Daoy (cell line): Measurements from ENCODE around the gene ASB18. TPM values are rescaled to one million over a fixed set of nuclear protein-coding genes. Genes with fewer than 3 reads are reported as not detected.

Experiments used
- DNase-seq: peaks from one replicate; pipeline ENCODE4 v3.0.0-alpha.2; 2015; ENCODE audit warnings: low read depth
- total RNA-seq: library from RNA; depleted of rRNA; stranded (reverse); fragments of >200 nt; shearing (Covaris generic); gene quantifications from 2 replicates; pipeline ENCODE4 v1.2.3, GENCODE V29; 2014

The ASB18 gene
- total RNA-seq, 1 experiment from 2014 or later: not detected

DNA sequence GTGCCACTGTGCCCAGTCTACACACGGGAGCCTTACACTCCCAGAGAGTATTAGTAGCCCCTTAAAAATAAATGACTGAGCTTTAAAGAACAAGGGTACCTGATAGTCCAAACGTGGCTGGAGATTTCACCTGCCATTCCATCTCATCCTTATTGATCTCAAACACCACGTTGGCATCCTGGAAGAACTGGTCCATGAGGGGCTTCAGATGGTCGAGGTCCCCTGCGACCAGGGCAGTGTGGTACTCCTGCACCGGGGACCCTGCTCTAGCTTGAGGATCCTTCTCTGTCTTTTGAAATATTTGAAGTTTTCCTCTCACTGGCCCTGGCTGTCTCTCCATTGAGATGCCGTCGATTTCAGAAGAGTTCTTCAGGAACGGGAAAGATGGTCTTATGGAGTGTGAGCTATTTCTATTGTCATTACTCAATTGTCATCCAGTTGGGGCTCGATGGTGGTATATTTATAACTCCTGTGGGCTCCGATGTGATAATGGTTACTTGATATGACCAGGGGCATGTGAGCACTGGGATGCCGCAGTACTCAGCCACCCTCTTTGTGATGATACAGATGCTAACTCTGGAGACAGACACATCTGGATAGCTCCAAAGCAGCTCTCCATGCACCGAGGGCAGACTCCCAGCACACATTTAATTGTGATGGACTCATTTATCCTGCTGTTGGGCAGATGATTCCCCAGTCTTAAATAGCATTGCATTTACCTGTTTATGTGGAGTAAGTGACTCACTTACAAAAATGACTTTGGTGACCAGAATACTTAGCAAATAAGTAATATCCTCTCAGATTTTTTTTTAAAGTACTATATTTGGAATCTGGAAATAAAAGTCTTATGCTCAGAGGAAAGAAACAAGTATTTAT is 22.8 kb downstream of the ASB18 start:
- DNase-seq: no peak

DNA sequence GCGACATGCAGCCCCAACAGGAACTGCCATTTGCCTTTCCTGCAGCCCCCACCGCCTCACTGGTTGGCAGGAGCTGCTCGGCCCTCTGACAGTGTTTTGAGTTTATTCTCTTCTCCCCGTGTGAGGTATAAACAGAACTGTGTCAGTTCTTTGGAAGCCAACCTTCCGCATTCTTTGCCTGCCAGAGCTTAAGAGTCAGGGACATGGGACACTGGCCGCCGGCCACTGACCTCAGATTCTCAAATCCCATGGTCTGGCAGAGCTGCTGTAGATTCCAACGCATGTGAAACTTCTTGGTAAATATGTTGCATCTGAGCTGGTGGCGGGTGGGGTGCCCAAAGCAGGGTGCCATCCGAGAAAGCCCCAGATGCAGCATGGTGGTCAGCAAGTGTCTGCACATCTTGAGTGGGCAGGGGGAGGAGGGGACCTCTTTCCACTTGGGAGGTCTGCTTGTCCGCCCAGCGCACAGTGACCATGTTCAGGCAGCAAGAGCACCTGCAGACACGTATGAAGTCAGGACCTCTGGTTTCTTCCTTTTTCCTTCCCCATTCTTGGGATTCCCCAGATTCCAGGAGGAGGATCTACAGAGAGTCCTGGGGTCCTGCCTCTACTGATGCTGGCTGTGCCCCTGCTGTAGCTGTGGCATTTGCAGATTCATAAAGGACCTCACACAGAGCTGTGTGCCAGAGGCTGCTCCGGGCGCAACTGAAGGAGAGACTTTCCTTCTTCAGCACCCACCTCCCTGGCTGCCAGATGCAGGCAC is 23.8 kb downstream of the ASB18 start:
- peak; percentile 19 for DNase-seq

DNA sequence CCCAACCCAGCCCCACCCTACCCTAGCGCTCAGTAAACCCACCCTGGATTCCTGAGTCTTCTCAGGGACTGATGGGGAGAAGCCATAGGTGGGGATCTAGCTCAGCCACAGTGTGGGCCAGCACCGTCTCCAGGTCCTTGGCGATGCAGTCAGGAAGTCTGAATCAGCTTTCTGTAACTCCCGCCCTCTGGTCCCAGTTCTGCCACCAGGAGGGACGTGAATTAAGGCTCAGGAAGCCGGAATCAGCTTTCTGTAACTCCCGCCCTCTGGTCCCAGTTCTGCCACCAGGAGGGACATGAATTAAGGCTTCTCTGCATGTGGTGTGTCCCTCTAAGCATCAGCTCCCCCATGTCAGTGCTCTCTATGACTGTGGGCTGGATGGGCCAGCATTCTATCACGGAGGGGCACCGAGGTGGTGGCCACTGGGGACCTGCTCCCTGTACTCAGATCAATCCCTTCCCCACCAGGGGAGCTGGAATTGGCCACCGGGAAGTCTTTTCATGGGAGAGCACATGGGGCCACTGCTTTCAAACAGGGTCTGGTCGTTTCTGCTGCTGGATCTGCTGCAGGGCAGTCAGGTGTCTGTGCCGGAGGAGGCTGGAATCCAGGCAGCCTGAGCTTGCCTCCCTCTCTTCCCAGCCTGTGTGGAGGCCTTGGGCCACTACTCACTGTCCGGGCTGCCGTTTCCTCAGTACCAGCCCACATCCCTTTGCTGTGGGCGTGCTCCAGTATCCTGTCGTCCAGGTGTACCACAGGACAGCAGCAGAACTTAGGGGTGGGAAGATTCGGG is 24.7 kb downstream of the ASB18 start:
- DNase-seq: no peak

DNA sequence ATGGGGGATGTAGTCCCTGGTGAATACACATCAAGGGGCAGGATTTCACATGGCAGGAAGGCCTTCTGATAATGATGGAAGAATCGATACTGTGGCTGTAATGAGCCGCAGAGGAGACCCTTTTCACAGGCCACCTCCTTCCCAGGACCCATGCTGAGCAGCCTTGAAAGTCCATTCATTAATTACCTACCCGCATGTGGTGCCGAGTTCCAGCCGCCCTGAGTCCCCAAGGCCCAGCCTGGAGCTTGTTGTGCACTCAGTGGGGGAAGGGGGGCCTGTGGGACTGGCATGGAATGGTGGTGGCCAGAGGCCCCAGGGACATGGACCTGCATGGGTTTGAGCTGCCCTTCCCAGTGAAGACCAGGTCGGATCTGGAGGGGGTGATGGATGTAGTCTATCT is 25.5 kb downstream of the ASB18 start:
- DNase-seq: no peak

DNA sequence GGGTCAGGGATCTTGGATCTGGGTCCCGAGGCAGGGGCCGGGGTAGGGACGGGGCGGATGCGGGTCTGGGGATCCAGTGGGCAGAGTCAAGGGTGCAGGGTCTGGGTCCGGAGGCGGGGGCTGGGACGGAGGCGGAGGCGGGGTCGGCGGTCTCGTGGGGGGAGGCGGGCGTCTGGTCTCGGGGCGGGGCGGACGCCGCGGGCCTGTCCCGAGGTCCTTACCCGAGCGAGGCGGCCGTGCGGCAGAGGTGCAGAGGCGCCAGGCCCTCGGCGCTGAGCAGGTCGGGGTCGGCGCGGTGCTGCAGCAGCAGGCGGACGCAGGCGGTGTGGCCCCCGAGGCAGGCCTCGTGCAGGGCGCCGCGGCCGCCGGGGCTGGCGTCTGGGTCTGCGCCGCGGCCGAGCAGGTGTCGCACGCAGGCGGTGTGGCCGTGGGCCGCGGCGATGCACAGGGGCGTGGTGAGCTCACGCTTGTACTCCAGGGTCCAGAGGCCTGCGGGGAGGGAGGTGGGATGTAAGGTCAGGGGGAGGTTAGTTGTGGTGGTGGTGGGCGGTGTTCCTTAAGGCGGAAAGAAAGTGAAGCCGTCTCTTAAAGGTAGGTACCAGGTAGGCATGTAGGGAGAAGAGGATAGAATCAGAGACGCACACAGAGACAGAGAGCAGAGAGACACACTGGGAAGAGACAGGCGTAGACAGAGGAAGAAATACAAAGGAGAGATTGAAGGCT is 26.6 kb downstream of the ASB18 start:
- no peak for DNase-seq

DNA sequence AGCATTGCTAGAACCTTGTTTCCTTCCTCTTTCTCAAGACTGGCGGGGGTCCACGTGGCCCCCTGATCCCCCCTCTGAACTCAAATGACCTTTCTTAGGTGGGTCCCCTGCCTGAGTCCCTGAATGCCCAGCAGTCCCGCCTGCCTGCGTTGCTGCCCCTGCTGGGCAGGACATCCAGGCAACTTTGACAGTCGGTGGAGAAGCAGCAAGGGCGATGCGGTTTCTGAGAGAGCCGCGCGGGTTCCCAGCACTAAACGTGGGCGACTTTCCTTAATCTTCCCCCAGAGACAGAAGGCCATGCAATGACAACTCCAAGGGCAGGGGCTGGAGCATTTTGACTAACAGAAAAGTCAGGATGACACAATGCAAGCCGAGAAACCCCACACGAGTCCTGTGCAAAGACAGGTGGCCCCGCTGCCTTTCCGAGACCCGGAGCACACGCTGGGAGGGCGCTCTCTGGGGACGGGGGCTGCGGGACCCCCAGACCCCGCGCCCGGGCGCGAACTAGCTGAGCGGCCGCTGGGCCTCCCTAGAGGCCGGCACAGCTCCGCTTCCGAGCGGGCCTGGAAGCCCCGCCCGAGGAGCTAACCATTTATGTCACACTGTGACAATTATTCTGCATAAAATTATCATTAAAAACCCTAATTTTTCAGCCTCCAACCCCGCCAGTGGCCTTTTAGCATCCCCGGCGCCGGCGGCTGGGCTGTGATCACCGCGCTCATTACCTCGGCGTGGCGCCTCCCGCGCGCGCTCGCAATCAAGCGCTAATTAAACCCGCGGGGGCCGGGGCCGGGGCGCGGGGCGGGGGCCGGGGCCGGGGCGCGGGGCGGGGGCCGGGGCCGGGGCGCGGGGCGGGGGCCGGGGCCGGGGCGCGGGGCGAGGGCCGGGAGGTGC is 27.4 kb downstream of the ASB18 start:
- no peak for DNase-seq

DNA sequence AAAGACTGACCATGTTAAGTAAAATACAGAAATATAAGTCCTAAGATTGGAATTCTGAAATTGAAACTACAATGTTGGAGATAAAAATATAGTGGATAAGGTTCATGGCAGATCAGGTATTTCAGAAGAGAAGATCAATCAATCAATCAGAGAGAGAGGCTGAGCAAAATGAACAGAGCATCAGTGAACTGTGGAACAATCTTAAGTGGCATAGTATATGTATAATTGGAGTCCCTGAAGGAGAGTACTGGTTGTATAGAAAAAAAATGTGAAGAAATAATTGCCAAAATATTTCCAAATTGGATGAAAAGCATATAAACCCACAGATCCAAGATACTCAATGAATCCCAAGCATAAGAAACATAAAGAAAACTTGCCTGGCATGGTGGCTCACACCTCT is 35.0 kb downstream of the ASB18 start:
- DNase-seq: no peak

DNA sequence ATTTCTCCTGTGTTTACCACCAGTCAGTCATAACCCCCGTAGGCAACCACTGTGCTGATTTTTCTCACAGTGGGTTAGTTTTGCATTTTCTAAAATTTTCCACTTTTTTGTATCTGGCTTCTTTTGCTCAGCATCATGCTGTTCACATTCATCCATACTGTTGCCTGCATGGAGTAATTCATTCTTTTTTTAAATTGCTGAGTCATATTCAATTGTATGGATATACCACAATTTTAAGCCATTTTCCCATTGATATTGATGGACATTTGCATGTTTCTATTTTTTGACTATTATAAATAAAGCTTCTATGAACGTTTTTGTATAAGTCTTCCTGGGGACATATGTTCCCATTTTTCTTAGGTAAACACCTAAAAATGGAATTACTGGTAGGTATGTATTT is 40.5 kb downstream of the ASB18 start:
- DNase-seq: no peak

DNA sequence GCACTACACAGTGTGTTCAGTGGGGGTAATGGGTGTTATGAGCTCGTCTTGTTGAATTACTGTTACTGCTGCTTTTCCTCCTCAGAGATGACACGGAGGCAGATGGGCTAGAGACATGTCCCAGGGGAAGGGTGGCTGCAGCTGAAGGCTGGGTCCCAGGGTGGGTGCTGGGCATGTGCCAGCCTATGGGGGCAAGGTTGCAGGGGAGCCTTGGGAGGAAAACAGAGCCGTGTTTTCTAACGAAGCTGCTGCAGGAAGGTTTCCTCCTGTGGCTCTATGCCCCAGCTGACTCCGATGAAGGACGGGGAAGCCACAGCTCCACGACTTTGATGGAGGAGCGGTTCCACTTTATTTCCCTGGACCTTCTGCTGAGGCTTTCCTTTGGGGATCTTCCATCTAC is 42.4 kb downstream of the ASB18 start:
- DNase-seq: no peak

DNA sequence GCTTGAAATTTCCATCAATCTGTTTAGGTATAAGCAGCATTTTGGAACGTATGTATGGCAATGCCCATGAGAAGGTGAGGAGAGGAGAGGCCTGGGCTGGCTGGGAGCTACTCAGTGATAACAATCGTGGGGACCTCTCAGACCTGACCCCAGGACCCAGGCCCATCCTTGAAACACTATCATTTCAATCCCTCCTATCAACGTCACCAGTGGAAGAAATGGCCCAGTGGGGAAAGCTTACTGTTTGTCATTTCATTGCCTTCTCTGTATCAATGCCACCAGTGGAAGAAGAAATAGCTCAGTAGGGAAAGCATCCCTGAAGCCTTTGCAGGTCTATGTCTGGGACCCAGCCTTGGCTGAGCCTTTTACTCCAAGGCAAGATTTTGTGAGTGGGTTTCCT is 44.8 kb downstream of the ASB18 start:
- DNase-seq: no peak

DNA sequence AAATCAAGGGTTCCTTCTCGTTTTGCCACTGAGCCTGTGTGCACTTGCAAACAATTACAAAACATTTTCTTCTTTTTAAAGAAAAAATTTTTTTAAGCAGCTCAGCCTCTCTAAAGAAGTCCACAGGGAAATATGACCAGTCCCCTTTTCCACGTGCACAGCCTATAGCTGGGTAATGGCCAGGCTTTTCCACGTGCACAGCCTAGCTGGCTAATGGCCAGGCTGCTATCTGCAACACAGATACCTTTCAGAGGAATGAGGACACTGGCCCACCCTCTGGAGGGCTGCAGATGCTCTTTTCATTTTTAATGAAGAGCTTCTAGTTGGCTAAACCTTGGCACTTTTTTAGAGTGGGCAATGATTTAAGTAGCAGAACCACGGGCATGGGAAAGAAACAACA is 46.3 kb downstream of the ASB18 start:
- no peak for DNase-seq

DNA sequence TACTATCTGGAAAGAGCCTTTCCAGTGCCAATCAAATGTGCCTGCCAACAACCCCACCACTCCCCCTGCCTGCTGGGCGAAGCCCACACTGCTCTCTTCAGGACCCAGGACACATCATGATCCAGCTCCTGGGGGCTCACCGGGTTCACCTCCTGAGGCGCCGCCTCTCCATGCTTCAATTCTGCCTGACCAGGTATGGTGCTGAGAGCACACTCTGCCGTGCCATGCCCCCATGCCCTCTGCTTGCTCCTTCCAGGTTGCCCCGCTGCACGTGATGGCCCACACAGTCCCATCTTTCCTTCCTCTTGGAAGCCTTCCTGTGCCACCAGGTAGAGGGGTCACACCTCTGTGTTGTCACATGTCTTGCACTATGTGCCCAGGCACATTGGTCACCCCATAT is 47.5 kb downstream of the ASB18 start:
- DNase-seq: no peak

DNA sequence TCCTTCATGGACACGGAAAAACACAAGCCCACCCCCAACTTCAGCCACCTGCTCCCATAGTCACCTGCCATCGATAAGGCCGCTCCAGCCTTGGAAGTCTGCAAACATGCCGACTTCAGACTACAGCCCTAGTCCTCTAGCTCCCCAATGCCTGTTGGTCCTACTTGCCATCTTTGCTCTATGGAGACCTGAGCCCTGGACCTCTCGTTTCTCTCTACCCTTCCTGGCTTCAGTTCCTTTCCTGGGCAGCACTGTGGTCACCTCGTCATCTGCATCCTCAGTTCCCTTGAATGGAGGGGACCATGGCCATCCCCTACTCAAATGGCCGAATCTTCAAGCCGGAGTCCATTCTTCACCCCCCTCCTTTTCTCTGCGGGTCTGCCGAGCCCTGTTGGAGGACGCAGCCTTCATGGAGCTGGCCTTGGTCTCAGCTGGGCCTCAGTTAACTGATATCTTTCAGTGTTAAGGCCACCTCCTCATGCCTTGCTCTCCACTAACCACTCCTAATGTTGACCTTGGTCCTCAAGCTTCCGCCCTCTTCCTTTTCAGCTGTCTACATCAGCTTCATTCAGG is 48.4 kb downstream of the ASB18 start:
- no peak for DNase-seq

DNA sequence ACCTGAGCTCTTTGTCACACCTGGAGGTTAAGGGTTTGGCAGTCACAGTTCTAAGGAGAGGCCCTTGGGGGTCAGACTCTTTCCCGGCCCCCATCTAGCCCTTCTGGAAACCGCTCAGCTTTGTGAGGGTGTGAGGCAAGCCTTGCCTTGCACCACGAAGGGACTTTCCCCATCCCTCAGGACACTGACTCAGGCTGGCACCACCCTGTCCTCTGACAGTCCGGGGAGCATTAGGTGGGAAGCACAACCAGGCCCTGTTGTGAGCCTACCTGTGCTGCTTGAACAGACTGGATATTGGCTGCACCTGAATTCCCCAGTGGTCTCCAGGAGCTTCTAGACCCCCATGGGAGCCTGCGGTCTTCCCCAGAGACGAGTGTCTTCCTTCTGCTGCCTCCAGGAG is 49.0 kb downstream of the ASB18 start:
- peak; percentile 49 for DNase-seq

DNA sequence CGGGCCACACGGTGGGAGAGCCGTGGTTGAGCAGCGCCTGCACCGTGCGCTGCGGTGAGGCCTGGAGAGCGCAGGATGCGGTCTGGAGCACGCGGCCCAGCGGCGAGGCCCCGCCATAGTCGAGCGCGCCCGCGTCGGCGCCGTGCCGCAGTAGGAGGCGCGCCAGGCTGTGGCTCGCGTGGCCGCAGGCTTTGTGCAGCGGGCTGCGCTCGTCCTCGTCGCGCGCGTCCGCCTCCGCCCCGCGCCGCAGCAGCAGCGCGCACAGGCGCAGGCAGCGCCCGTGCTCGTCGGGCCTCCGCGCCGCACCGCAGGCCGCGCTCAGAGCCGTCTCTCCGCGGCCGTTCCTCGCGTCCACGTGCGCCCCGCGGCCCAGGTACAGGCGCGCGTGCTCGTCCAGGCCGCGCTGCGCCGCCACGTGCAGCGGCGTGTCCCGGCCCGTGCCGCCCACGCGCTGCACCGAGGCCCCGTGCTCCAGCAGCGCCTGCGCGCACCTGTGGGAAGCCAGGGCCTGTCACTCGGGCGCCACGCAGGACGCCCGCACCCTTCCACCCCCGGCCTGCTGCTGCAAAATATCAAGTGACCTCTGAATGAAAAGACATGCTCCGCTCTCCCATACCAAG is 49.7 kb downstream of the ASB18 start:
- no peak for DNase-seq

DNA sequence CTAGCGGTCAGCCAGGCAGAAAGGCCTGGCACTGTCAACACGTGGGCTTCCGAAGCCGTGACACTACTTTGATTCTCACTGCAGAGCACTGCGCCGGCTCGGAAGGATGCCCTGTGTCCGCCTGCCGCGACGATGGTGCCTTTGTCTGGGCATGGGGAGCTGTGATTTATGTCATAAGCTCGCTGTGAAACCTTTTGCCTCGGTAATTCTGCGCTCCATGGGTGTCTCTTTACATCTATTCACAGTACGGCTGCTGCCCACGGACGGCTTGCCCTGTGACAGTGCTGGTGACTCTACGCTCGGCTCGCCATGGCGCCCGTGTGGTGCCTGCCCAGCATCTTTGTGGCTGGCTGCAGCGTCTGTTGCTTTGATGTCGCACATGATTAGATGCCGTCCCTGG is 52.9 kb downstream of the ASB18 start:
- no peak for DNase-seq

DNA sequence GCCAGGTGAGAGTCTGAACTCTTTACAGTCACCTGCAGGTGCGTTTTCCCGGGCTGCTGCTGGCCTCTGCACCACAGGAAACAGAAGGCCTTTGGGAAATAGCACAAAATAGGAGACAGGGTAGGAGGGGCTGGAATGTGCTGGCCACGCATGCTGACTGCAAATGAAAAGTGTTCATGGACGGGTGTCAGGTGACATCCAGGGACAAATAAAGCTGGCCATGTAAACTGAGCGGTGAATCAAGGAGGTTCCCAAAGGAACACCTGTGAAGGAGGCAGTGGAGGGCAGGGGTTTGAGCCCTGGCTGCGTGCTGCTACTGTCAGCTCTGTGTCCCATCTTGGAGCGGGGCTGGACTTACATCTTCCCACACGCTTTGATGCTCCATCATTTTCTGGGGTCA is 53.7 kb downstream of the ASB18 start:
- no peak for DNase-seq

DNA sequence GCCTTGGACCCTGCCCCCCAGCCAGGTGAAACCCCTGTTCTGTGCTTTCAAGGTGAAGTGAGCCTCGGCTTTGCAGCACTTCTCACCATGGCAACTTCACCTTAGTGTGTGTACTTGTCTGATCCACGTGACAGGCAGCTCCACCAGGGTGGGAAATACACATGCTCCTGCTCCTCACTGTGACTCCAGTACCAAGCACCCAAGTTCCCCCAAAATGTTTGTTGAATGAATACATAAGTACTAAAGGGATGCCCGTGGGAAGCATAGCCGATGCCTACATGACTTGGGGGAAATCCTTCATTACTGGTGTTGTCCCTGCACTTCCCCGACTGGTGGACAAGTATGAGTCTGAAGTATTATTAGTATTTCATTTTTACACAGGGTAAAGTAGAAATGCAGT is 54.2 kb downstream of the ASB18 start:
- DNase-seq: no peak

DNA sequence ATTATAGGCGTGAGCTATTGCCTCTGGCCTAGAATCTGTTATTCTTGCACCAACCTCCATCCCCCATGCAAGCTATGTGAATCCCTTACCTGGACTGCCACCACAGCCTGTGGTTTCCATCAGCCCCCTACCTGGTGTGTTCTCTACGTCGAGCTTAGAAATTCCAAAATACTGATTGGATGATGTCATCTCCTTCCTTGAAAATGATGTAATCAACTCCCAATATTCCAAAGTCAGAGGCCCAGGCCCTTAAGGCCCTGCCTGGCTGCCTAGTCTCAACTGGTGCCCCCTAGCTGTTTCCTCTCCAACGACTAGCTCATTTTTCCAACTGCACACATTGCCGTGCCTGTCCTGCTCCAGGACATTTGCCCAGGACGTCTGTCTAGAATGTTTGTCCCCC is 54.7 kb downstream of the ASB18 start:
- peak; percentile 14 for DNase-seq
